ELF-1 (cell line): Measurements from ENCODE around the gene CPEB3.
A peak's percentile ranks its signal among the peaks of the same experiment; 100 is the strongest.
"Not testable (repeated sequence)": the region's sequence is repeated elsewhere in the genome, so short reads cannot be mapped to it uniquely, and the experiment has no call there.

ENCODE experiments used
- DNase-seq: peaks from one replicate; pipeline ENCODE4 v3.0.0-alpha.2; 2016; ENCODE audit warnings: low read depth, low spot score

CPEB3 gene

DNA sequence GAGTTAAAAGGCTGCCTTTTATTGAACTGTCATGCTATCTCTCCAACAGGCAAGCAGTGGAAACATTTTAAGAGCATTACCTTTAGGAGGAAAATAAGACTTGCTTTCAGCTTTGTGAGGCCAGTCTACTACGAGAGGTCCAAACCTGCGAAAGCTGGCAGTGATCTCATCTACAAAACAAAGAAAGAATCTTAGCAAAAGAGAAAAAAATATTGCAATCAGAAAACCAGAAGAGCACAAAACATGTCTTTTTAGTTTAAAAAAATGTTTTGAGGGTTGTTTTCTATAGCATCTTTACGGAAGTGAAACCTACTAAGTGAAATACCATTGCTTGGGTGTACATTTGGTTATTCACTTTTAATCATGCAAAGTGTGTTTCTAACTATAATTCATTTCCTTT is 147.9 kb downstream of the CPEB3 start:
- DNase-seq = no peak

DNA sequence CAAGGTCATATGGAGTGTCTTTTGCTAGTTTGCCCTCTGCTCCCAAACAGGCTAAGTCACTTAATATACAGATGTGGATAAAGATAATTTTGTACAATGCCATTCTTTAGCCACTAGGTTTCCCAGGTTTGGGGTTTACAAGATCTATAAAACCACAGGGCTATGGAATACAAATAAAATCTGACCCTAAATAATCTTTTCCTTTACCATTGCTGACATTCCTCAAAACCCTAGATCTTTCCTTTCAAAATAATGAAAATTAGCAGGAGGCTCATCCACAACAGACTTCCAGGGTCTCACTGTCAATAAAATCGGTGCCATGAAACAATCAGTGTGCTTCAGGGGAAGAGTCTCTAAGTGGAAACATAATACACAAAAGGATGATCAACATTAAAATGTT is 148.4 kb downstream of the CPEB3 start:
- no peak for DNase-seq

DNA sequence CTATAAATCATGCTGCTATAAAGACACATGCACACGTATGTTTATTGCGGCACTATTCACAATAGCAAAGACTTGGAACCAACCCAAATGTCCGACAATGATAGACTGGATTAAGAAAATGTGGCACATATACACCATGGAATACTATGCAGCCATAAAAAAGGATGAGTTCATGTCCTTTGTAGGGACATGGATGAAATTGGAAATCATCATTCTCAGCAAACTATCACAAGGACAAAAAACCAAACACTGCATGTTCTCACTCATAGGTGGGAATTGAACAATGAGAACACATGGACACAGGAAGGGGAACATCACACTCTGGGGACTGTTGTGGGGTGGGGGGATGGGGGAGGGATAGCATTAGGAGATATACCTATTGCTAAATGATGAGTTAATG is 149.7 kb downstream of the CPEB3 start:
- DNase-seq = not testable (repeated sequence)

DNA sequence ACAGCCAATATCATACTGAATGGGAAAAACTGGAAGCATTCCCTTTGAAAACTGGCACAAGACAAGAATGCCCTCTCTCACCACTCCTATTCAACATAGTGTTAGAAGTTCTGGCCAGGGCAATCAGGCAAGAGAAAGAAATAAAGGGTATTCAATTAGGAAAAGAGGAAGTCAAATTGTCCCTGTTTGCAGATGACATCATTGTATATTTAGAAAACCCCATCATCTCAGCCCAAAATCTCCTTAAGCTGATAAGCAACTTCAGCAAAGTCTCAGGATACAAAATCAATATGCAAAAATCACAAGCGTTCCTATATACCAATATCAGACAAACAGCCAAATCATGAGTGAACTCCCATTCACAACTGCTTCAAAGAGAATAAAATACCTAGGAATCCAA is 156.8 kb downstream of the CPEB3 start:
- DNase-seq = not testable (repeated sequence)

DNA sequence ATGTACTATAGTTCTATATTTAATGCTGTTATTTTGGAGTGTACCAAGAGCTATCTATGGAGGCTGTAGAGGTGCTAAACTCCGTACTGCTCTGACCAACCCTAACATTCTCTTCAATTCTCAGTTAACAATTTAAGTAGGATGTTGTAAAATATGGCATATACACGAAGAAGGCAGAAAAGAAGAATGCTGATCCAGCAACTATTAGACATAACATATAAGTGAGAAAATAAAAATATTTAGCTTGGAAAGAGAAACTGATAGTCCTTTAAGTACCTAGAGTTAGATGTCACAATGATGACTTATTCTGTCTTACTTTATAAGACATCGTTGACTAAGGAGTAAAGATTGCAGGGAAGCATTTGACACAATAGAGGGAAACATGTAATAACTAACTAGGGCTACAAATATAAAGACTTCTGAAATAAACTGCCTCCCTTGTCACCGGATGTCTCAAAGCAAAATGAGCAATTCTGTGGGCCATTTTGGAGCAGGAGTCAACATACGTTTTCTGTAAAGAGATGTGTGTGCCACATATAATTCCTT is 159.5 kb downstream of the CPEB3 start:
- no peak for DNase-seq

DNA sequence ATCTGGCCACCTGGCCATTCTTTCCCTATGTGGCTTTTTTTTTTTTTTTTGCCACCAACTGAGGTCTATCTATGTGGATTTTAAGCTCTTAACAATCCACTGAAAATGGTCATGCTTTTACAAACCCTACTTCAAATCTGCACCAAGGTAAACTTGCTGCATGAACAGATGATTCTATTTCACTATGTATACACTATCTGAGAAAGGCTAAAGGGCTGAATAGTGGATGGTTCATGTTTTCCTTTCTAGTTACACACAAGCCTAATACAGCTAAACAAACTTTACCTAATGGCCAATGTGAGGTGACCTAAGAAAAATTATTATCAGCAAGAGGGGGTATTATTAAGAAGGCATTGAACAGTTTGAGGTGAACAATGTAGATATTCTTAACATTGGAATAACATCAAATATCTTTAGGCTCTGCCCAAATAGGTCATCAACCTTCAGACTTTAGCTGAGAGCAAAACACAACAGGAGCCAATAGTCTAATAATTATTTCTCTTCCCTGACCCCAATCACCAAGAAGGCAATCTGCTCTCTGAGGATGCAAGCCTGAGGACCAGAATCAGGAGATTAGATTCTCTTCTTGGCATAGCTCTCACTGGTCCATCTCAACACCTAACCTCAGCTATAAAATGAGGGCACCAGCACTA is 160.1 kb downstream of the CPEB3 start:
- DNase-seq = no peak

DNA sequence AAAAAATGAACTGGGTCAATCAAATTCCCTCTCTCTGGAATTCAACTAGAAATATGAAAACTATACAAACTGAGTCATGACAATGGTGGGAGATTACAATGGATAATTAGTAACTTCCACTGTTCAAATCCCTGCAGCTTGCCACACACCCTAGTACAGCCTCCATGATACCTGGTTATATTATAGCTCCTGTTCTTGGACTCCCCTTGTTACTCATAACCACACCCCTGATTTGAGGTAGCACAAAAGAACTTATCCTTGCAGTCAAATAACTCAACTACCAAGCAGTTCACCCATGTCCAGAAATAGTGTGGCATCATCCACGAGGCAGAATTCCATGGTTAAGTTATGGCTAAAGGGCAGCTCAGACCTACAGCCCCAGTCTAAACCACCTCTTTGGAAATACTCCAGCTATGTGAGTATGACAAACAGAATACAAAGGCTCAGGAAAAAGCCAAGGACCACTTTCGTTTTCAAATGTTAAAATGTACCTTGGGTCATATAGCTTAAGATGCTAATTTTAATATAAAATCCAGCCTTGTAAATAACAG is 164.7 kb downstream of the CPEB3 start:
- no peak for DNase-seq

DNA sequence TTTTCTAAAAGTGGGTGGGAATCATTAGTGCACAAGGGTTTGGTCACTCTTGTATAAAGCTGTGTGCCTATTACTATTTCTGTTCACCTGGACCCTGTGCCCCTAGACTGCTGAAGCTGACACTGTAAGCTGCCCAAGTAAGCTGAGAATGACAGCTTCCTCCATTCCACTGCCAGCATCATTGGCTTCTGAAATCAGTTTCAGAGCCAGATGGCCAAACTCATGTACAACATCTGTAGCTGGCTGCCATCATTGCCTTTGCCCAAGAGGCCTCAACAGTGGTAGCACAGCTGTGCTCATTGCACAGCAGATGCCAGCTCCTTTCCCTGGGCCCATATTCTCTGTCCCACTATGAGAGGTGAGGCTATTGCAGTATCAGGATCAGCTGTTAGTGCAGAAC is 165.7 kb downstream of the CPEB3 start:
- no peak for DNase-seq

DNA sequence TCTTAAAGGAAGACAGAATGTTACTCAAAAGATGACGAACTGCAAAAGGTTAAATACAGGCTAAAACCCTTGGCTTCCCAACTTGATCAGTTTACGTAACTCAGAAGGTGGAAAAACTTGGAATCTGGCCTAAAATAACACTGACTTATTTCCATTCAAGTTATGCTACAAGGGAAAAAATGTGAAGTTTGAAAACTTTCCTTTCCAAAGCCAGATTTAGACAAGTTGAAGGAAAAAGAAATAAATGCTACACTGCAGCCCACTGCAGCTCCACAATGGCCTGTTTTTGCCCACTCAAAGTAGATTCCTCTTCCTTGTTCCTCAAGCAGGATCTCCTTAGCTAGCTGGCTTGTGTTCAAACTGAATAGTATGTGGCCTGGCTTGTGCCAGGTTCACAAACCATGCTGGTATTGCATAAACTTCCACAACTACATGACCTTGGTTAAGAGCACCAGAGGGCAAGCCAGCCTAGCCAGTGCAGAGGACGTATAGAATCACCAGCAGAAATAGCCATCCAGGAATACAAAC is 166.2 kb downstream of the CPEB3 start:
- DNase-seq = no peak

DNA sequence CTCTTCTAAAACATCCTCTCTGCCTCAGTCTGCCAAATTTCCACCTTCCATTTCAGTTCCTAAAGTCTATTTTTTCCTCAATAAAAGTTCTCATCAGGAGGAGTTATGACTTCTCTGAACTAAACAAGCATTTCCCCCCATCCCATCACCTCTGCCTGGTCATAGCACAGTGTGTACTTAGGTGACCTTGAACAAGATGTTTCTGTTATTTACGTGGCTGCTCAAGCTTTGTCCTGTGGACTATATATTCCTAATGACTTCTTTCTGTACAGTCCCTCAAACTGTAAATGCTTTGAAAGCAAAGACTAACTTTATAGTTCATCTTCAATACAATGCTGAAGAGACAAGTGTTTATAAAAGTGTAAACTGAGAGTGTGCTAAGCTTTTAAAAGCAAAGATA is 166.9 kb downstream of the CPEB3 start:
- no peak for DNase-seq

DNA sequence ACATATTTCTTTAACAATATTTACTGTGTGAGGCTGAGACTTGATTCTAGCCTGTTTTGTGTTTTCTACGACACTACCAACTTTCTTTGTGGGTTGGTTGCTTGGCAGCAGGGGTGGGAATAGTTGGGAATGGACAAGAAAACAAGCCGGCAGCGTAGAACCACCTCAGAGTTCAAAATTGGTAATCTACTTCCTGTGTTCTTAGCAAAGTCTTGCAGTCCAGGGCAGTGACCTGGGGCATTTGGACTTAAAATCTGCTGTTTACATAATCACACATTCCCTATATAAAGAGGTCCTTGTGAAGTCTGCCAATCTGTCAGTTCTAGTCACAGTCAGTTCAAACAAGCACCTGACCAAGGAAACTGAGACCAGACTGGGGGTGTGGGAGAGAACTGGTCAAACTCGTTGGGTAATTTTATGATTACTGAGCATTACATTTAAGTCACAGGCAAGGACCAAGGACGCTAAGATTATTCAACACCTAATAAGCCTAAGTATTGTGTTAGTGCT is 167.9 kb downstream of the CPEB3 start:
- peak; percentile 7 for DNase-seq

DNA sequence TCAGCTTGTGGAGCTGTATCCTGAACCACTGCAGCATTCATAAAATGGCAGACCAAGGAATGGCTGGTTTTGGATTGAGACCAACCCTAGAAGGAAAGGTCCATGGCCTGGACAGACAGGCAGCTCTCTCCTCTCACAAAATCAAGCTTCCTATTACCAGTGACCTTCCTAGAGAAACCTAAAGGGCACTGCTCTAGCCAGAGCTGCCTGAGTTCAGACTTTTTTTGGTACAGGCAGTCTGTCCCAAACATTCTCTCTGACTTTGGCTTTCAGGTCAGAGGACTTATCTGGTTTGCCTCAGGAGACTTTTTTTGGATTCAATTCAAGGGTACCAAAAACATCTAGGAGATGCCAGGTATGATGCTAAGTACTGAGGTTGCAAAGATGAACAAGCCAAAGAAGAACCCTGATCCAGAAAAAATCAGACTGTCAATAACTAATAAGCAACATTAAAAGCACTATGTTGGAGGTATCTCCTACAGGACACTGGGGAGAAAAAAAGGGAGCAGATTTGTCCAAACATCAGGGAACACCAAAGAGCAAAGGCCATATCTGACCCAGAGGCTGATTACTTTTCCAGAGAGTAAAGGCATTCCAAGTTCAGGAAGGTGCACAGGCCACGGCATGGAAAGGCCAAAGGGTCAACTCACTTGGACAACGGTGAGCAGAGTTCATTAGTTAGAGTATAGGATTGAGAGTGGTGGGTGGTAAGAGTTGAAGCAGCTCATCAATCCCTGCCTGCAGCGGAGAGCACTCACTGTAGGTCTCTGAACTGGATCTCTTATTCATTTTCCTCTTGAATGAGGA is 169.0 kb downstream of the CPEB3 start:
- DNase-seq = no peak

DNA sequence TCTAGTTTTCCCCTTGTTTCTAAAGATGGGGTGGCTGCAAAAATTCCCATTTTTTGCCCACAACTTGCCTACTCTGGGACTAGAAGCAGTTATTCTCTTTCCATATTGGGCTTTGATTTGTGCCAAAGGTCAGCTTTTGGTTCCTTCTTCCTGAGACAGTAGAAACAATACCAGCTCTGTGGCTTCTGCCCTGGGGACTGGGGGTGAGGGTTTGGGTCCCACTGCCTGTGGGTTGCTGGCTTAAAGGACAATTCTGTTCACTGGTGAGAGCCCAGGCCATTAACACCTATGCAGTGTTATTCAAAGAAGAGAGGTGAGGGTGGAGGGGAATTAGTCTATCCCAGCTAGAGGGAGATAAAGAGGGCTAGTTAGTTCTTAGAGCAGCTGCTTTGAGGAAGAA is 171.5 kb downstream of the CPEB3 start:
- no peak for DNase-seq

DNA sequence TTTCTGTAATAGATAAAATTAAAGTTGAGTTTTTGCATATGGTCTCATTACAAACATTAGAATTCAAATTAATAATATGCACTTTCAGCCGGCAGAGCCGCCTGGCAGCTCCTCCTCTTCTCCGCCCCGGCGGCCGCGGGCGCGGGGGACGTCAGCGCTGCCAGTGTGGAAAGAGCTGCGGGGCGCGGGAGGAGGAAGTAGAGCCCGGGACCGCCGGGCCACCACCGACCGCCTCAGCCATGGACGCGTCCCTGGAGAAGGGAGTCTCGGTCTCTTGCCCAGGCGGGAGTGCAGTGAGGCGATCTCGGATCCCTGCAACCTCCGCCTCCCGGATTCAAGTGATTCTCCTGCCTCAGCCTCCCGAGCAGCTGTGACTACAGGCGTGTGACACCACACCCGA is 176.0 kb downstream of the CPEB3 start:
- DNase-seq = peak; percentile 24

DNA sequence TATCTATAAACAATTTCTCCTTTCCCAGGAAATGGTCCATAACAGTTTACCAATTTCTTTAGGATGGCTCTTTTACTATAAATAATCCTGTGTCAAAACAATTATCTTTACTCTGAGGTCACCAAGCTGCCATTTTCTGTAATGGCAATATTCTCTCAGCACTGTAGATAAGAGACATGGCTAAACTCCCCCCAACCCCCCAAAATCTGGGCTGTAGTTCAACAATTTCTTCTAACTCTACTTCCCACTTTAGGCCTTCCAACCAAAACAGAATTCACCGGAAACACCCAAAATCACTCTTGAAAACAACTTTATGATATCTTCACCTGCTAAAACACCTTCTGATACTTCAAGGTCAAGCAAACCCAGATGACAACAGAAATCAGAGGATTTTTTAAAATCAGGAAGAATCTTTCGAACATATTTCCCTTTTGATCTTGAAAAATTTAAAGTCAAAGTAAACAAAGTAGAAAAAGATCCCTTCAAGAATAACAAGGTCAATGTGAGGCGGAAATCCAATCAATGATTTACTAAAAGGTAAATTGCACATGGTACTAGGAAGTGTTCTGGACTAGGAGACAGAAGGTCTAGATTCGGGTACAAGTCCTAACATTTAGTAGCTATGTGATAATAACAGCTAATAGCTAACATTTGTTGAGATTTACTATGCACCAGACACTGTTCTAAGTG is 176.8 kb downstream of the CPEB3 start:
- DNase-seq = no peak

DNA sequence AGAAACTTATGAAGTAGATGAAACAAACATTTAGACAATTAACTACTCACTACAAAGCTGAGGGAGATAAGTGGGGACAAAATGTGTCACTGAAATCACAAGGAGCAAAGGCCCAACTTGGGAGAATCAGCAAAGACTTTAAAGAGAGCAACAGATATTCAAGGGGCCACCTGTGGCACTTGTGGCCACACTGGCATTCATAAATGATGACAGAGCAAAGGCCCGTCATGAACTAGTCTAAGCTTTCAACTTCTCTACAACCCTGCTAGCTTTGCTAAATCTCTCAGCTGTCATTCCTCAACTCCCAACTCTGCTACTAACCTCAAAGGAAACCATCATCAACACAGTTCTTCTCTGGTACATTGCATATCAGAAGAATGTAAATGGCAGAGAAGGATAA is 178.4 kb downstream of the CPEB3 start:
- DNase-seq = no peak

DNA sequence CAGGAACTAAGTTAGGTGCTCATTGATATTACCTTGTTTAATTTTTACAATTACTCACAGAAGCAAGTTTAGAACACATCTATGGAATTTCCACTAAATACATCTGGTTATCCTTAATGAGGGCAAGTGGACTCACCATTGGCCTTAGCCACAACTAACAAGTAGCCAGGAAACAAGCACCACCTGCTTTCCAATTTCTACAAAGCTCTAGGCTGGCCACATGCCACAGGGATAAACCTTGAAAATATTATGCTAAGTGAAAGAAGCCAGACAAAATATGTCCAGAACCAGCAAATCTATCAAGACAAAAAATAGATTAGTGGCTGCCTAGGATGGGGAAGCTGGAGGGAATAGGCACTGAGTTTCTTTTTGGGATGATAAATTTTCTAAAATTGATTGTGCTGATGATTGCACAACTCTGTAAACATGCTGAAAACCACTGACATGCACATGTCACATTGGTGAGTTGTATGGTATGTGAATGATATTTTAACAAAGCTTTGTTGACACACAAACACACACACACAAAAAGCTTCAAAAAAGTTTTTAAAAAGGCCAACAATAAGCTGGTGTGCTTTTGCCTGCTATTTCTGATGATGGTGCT is 179.4 kb downstream of the CPEB3 start:
- no peak for DNase-seq

DNA sequence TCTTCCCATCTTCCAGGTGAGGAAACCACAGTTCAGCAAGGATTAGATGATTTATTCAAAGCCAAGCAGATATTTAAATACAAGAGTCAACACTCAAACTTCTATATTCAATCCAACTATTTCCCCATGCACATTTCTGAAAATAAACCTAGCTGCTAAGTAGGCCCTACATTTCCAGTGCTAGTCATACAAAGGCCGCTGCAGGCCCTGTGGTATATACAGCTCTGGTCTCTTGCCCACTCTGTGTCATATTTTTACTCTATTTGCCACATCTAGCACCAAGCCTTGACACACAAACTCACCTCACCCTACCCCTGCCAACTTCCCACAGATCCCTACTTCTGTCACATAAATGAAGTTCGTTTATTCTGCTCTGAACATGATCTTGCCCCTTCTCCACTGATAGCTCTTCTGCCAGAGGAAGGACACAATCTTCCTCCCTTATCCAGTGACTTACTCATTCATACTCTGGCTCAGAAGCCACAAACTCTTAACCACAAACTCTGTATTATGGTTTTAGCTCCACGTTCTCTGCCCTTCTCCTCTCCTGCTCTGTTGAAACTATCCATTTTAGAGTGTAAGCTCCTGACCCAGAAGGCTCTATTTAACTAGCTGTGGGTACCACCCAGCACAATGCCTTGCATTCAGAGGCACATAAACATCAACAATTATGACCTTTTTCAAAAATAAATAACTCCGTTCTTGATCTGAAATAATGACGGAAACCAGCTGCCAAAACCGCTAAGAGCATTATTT is 180.7 kb downstream of the CPEB3 start:
- DNase-seq = no peak

DNA sequence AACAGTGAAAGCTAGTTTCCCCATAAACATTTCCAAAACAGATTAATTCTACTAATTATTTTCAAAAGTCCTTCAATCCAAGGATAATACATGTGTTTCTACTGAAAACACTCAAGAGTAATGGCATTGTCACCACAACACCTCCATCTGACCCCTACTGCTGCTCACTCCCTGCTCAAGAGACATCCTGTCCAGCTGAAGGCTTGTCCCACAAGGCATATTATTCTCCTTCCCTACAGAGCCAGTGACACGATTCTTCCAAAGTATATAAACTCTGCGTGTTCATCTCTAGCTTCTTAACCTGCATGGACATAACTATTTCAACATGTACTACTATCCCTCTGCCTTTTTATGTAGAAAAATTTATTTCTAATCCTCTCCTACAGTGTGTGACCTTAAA is 182.1 kb downstream of the CPEB3 start:
- DNase-seq = no peak

DNA sequence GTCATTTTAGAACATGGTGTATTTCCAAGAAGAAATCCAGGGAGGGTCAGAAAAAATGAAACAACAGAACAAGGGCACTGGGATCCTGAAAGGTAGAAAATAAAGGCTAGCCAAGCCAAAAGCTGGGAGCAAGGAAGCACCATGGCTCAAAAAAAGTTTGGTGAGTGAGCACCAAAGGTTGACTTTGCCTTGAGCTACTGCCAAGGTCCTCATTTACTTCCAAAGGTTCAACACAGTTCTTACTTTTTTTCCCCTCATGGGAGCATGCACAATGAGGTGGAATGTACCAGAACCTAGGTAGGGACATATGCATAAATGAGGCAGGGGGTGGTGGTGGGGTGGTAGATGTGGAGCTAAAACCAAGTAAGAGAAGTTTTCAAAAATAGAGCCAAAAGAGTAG is 182.8 kb downstream of the CPEB3 start:
- no peak for DNase-seq
